Occipital lobe (tissue), 2 donors: ENCODE measurements around the gene PLLP. TPM values are rescaled to one million over a fixed set of nuclear protein-coding genes. Genes with fewer than 3 reads are reported as not detected.

Experiments used
- DNase-seq: peaks from one replicate; lab custom pipeline; 2025; lab: John Stamatoyannopoulos, UW
- total RNA-seq: library from RNA; depleted of rRNA; stranded (reverse); fragments of >200 nt; gene quantifications from one replicate; pipeline ENCODE4 v1.2.3, GENCODE V29; 2014

The PLLP gene
- total RNA-seq, 1 donor from 2014 or later, result 1.2 TPM

DNA sequence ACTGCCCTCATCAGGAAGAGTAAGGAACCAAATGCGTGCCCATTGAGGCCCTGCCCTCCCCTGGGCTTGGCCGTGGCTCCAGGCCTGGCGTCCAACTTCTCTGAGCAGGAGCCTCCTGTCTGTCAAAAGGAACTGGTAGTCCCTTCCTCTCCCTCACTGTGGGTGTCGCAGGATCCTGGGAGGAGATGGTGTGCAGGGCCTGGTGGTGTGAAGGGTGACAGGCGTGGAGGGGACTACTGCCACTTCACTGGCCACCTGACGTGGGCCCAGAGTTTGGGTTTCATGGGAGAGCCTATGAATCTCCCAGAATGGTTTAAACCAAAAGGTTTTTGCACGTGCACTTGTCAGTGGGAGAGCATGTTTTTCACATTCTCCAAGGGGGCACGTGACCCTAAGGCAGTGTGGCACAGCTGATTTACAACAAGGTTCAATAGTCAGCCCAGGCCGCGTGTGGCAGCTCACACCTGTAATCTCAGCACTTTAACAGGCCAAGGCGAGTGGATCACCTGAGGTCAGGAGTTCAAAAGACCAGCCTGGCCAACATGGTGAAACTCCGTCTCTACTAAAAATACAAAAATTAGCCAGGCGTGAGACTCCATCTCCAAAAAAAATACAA, 26.9 kb downstream of the PLLP start:
- no peak for DNase-seq

DNA sequence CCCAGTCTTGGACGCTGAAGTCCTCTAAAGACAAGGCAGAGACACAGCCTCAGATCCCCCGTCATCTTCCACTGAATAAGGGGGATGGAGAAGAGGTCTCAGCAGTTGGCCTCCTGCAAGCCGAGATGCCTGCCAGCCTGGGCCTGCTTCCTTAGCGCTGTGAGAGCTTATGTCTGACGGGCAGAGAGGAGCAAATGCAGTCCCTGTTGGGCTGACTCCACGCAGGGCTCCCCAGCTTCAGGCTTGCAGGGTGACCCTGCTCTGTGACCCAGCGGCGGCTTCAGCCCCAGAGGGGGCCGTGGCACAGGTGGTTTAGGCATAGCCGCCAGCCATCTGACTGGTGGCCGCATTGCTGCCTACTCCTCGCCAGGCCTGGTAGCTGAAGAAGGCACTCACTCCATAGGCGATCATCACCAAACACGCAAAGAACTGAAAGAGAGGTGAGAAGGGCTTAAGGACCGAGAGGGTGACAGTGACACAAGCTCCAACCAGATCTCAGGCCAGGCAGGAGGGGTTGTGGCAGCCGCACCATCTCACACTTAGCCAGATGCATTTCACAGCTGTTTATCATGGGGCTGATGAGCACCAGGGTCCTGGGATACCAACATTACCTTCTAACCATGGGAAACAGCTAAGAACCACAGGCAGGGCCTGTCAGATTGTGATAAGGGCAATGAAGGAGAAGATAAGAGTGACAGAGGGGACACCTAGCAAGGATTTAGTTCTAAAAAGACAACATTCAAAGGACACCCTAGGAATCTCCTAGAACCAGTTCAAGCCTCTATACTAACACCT, 27.7 kb downstream of the PLLP start:
- no peak for DNase-seq

DNA sequence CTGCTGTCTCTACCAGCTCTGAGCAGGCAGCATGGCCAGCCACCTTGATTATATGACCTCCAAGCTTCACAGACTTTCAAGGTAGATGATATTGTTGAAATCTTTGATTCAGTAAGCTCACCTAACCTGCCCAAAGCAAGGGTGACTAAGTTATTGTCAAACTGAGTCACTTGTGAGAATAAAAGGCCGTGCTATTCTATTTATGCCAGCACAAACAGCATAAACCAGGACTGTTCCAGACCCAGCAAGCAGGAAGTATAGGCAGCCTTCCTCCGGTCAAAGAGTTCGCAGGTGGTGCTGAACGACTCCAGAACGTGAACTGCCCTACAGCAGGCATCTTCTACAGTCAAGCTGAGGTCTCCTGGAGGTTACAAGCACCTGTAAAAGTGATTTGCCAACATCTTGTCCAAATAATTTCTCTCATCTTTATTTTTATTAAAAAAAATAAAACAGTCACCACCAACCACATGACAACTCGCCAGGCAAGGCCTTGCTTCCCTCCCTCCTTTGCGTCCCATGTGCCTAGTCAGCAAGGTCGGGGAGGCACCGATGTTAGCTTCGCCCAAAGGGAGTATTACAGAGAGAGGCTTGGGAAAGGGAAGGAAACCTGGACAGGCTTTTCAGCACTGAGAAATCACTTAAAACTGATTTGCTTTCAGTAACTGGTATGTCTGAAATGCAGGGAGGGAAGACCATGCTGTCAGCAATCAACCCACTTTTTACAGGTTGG, 28.6 kb downstream of the PLLP start:
- DNase-seq, result no peak

DNA sequence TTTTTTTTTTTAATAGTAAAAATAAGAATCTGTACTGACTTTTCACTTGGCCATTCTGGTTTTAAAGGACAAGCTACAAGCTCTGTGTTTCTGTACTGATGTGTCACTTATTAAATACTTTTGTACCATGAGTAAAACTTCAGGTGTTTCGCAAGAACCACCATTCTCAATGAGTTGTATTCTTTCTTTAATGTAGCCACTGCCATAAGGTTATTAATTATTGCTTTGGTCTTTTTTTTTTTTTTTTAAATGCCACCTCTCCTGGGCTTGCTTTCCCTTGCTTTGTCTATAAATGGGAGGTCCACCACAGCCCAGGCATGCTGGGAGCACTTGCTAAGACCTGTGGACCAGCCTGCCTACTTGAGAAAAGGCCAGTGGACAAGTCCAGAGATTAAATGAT, 31.0 kb downstream of the PLLP start:
- no peak for DNase-seq

- DNase-seq, result no peak
Observed at GRCh38 chr16:57252148-57252721, 32.2 kb downstream of the PLLP start.

DNA sequence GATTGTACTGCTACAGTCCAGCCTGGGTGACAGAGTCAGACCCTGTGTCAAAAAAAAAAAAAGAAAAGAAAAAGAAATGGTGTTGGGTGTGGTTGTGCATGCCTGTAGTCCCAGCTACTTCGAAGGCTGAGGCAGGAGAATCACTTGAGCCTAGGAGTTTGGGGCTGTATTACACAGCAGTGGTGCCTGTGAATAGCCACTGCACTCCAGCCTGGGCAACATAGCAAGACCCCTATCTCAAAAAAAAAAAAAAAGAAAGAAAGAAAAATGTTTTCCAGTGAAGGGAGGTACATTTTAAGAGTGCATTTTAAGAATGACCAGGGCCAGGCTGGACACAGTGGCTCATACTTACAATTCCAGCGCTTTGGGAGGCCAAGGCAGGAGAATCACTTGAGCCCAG, 33.1 kb downstream of the PLLP start:
- no peak for DNase-seq

DNA sequence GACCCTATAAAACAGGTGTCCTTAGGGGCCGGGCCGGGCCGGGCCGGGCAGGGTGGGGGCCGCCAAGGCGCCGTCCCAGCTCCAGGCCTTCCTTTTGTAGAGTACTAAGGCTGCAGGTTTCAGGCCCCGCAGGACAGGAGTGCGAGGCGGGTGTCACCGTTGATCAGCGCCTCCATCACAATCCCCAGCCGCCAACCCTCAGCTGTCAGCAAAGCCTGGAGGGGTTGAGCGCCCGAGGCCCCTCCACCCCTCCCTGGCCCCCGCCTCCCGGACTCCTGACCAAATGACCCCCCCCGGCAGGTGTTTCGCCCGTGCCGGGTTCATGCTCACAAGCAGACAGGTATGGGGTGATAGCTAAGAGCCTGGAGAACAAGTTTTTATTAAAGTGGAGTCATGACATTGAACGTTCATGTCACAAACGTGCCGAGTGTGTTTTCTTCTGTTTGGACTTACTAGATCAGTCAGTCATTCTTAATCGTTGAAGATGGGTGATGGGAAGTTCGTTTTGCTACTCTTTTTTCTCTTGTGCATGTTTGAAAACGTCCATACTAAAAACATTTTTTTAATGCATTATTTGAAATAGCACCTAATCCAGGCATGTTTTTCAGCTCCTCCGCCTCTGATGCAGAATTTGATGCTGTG, 38.9 kb downstream of the PLLP start:
- no peak for DNase-seq

DNA sequence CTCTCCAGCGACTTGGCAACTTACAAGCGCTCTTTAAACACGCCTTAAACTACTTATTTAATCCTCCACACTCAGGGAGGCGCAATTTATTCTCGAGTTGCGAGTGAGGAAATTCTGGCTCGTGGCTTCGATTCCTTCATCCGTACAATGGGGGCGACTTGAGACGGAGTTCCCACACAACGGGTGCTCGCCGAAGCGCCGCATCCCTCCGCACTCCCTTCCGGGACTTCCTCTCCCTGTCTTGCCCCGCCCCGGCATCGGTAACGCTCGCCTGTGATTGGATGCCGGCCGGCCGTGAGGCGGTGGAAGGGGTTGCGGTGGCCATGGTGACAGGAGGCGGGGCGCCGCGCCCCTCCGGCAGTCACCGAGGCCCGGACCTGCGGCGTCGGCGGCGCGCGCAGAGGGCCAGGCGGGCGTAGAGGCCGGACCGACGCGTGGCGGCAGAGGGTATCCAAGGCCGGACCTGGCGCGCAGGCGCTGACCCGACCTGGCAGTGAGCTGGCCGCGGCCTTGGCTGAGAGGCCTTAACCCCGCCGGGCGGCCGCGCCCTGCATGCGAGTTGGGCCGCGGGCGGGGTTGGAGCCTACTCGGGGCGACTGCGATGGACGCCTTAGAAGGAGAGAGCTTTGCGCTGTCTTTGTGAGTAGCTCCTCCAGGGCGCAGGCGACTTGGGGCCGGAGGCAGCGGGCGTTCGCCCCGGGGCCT, 39.6 kb downstream of the PLLP start, which contains the start of gene ARL2BP:
Gene ARL2BP (plus strand): TSS at position 493 of the 705 bp plus-strand sequence. CDS start 109 bp downstream, at position 602.
- peak; percentile 97 for DNase-seq

DNA sequence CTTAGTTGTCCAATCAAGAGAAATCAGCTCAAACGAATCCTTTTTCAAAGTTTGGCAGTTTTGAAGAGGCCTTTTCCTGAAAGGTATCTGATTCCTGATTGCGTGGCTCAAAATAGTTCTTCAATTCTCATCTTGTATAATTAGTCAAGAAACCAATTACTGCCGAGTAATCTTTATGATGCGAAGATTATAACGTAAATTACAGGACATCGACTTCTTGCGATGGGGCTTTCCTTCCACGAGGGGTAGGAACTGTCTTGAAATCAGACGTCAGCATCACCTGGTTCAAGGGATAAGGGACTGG, 40.1 kb downstream of the PLLP start:
- no peak for DNase-seq

DNA sequence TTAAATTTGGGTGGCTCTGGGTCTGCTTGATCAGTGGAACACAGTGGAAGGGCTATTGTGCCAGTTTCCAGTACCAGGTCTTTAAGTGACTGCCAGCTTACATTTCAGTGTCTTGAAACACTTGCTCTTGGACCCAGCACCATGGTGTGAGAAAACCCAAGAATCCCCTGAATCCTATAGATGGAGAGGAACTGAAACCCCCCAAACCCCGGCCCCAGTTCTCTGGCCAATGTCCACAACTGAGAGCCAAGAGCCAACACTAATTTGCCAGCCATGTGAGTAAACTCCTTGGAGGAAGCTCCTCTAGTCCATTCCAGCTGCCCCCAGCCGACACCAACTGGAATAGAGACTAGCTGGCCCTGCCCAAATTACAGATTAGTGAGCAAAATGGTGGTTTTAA, 41.8 kb downstream of the PLLP start:
- no peak for DNase-seq

DNA sequence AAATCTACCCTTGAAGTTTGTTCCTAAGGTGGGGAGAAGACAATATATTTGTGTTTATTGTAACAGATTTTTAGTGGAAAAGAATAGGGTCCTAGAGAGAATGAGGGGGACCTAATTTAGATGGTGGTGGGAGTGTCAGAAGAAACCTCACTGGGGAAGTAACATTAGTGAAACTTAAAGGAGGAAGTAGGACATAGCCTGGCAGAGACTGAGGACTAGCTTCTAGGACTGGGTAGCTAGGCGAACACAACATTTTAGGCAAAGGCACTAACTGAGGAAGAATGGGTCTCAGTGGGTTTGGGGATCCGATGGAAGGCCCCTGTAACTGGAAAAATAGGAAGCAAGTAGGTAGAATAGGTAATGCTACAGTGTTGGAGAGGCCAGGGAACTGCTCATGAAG, 43.6 kb downstream of the PLLP start:
- DNase-seq, result no peak

- DNase-seq, result no peak
Observed at GRCh38 chr16:57239107-57239506, 45.4 kb downstream of the PLLP start.

DNA sequence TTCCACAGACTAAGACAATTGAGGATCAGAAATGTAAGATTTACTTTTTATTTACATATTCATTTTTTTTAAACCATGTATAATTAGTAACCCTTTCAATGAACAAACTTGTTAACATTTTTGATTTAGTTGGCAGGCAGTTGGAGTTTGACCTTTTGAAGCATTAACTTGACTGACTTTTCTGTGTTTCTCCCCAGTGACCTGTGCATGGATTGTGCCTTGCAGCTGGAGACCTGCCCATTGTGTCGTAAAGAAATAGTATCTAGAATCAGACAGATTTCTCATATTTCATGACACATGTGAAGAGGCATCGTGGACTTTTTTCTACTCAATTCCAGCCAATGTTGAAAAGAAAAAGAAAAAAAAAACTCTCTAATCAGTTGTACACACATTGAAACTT, 45.8 kb downstream of the PLLP start:
- no peak for DNase-seq

GRCh38 chr16:57236022-57236350, 48.5 kb downstream of the PLLP start:
- no peak for DNase-seq

GRCh38 chr16:57235128-57236021, 49.1 kb downstream of the PLLP start:
- DNase-seq, result no peak

GRCh38 chr16:57234707-57235092, 49.8 kb downstream of the PLLP start:
- DNase-seq, result no peak

GRCh38 chr16:57233944-57234706, 50.3 kb downstream of the PLLP start:
- no peak for DNase-seq

DNA sequence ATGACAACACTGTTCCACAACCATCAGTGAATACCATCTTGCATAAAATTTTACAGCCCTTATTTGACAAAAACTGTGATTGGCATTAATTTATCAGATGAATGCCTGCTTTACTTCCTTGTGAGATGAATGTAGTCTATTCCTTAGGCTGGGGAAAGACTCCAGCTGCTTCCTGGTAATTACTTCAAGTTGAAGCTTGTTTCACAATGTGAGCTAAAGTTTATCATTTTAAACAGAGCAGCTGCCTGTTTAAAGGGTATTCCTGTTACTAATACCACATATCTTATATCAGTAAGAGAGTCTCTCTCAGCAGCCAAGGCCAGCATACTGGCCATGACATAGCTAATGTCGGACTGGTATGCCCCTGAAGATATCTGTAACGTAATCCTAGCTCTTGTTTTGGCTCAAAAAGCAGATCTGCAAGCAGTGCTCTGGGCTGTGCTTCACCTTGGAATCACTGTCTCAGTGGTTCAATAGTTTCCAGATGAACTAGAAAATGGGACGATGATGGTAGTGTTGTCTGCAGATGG, 52.6 kb downstream of the PLLP start:
- DNase-seq, result no peak

- DNase-seq, result no peak
Observed at GRCh38 chr16:57229079-57229478, 55.4 kb downstream of the PLLP start.
